Measurements from ENCODE around the gene RCN1.

GRCh38 chr11:32082346-32082986 lies 8.4 kb upstream of the RCN1 start:
- TF ChIP-seq CTCF (conservative IDR thresholded peaks at IDR 0.05; ENCODE audit: low read length) = no peak
- no peak for TF ChIP-seq EZH2phosphoT487 (IDR thresholded peaks at IDR 0.05; ENCODE audit: borderline replicate concordance, low read depth, low read length)

Measured in OCI-LY7 (cell line).